ENCODE results near the gene HSD17B8.

HSD17B8 gene

GRCh38 chr6:33192671-33193602 lies 11.5 kb upstream of the HSD17B8 start:
- no peak for FAIRE-seq

- no peak for FAIRE-seq
These were observed 10.8 kb upstream of the HSD17B8 start for GRCh38 chr6:33193619-33194018.

- no peak for FAIRE-seq
These were observed 9.9 kb upstream of the HSD17B8 start for GRCh38 chr6:33194431-33194979.

- no peak for FAIRE-seq
These were observed 8.9 kb upstream of the HSD17B8 start for GRCh38 chr6:33195304-33196165.

DNA sequence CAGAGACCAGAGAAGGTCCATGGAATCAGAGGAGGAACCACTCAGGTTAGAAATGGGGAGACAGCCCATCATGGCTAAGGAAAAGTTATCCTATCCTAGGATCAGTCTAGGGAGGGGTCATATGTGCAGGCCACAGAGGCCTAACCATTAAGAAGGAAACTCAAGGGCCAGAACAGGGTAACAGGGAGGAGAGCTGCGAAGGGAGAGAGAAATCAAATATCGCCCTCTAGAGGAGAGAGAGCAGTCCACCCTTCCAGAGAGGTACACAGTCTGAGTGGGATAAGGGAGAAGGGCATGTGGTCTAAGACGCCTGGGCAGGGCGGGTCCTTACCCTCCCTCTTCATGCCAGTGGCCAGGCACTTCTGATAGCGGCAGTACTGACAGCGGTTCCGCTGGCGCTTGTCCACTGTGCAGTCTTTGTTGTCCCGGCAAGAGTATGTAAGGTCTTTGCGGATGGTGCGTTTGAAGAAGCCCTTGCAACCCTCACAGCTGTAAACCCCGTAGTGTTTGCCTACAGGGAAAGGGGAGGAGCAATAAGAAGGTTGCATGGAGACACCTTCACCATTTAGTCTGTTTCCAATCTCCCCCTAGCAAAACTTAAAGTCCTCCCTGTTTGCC lies 6.9 kb upstream of the HSD17B8 start:
- no peak for FAIRE-seq

GRCh38 chr6:33198159-33198852 lies 6.1 kb upstream of the HSD17B8 start:
- FAIRE-seq, result no peak

GRCh38 chr6:33198853-33199436 lies 5.5 kb upstream of the HSD17B8 start:
- FAIRE-seq, result no peak

- no peak for FAIRE-seq
These were observed 4.7 kb upstream of the HSD17B8 start for GRCh38 chr6:33199687-33200218.

GRCh38 chr6:33200219-33201146 lies 4.0 kb upstream of the HSD17B8 start, which contains the start of the genes RXRB and SLC39A7:
Gene RXRB, minus strand, starts transcription at chr6:33200665. Its CDS starts 189 bp downstream, at chr6:33200476.
Gene SLC39A7, plus strand, starts transcription at chr6:33200867. Its CDS starts 379 bp downstream, at chr6:33201246.
- FAIRE-seq, result peak; percentile 33

- no peak for FAIRE-seq
These were observed 3.3 kb upstream of the HSD17B8 start for GRCh38 chr6:33201147-33201545.

DNA sequence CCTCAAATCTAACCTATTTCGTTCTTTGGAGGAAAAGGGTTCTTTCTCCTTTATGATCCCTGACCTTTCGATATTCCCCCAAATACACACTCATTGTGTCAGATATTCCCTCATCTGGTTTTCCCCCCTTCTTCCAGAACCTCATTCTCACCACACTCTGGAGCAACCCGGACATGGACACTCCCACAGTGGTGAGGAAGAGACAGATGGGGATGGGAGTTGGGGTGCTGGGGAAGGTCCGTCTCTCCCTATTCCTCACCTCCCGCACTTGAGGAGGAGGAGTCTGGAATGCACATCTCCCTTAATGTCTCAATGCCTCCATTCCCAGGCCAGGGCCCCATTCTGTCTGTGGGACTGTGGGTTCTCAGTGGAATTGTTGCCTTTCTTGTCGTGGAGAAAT lies 2.5 kb upstream of the HSD17B8 start:
- no peak for FAIRE-seq

GRCh38 chr6:33202799-33203198 lies 1.7 kb upstream of the HSD17B8 start:
- no peak for FAIRE-seq

- no peak for FAIRE-seq
These were observed 851 bp upstream of the HSD17B8 start for GRCh38 chr6:33203443-33204164.

DNA sequence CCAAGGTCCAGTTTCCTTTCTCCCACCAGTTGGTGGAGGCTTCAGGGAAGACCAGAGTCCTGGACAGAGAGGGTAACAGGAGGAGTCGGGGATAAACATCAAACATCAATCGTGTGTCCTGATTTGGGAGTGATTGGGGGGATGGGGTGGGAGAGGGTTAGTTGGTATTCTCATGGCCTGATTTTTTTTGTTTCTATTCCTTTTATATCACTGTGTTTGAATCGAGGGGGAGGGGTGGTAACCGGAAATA lies 365 bp upstream of the HSD17B8 start:
- FAIRE-seq, result no peak

- FAIRE-seq, result no peak
These were observed 954 bp downstream of the HSD17B8 start for GRCh38 chr6:33205191-33206026.

DNA sequence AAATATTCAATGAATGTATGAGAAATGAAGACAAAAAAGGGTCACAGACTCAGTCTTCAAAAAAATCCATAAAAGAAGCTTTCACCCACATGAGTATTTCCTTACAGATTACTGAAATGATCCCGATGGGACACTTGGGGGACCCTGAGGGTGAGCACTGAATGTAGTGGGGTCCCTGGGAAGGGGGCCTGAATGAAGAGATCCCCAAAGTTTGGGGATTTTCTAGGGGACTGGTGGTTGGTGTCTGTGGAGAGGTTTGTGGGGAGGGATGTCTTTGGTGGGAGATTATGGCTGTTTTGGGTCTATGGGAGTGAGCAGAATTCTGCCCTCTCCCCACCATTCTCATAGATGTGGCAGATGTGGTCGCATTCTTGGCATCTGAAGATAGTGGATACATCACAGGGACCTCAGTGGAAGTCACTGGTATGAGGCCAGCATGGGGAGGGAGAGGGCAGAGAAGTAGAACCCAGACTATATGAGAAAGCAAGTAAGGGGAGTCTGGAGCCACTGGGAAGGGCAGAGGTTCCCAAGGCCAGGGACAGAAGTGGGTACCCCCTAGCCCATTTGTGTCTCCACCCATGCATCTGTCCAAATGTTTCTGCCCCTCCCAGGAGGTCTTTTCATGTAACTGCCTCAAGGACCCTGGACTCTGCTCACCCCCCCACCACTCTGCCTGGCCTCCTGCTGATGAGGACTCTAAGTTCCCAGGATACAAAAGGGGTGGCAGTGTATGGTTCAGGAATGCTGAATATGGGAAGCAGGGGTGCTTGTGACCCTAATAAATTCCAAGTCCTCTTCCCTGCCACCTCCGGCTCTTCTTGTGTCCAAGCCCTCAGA lies 1.8 kb downstream of the HSD17B8 start:
- FAIRE-seq, result no peak

GRCh38 chr6:33206864-33207551 lies 2.6 kb downstream of the HSD17B8 start:
- no peak for FAIRE-seq

All from TTC549 (cell line).